Measurements from ENCODE around the gene CA7.

DNA sequence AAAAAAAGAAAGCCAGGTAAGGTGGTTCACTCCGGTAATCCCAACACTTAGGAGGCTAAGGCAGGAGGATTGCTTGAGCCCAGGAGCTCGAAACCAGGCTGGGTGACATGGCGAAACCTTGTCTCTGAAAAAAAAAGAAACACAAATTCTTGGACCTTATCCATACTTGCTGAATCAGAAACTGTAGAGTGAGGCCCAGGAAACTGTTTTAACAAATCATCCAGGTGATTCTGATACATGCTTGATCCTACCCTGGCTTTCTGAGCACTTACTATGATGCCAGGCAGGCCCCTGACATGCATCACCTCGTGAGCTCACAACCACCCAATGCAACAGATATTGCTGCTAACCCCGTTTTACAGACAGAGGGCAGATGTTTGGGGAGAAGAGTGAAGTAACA lies 9.5 kb upstream of the CA7 start:
- TF ChIP-seq EZH2phosphoT487 (IDR thresholded peaks at IDR 0.05; ENCODE audit: insufficient read depth, low read depth) (no peak), EZH2 (IDR thresholded peaks at IDR 0.05; ENCODE audit: insufficient read depth, poor library complexity, severe bottlenecking) (no peak)
